Measurements from ENCODE around the gene BATF3. TPM values are rescaled to one million over a fixed set of nuclear protein-coding genes. Genes with fewer than 3 reads are reported as not detected.

The BATF3 gene
- total RNA-seq, 1 experiment from 2014 or later: 3.9 TPM

DNA sequence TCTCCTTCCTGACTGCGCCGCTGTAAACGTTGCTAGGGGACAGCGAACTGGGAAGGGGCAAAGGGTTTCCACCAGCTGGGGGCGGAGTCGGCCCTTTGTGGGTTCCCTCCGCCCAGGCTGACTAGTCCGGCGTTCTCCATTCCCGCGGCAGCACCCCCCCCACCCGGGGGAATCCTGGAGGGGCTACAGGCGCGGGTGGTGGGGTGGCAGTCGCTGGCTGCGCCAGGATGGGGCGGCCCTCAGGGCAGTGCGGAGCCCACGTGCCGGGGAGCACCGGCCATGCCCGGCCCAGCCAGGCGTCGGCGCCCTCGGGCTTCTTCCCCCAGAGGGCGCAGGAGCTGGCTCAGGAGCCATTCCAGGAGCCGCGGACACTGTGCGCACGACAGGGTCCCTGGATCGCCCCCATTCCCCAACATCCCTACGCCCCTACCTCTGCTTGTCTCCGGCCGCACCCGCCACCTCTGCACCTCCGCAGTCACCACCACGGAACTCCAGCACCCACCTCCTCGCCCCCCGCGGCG is 476 bp downstream of the BATF3 start (continued):
- TF ChIP-seq, protein P1, sequence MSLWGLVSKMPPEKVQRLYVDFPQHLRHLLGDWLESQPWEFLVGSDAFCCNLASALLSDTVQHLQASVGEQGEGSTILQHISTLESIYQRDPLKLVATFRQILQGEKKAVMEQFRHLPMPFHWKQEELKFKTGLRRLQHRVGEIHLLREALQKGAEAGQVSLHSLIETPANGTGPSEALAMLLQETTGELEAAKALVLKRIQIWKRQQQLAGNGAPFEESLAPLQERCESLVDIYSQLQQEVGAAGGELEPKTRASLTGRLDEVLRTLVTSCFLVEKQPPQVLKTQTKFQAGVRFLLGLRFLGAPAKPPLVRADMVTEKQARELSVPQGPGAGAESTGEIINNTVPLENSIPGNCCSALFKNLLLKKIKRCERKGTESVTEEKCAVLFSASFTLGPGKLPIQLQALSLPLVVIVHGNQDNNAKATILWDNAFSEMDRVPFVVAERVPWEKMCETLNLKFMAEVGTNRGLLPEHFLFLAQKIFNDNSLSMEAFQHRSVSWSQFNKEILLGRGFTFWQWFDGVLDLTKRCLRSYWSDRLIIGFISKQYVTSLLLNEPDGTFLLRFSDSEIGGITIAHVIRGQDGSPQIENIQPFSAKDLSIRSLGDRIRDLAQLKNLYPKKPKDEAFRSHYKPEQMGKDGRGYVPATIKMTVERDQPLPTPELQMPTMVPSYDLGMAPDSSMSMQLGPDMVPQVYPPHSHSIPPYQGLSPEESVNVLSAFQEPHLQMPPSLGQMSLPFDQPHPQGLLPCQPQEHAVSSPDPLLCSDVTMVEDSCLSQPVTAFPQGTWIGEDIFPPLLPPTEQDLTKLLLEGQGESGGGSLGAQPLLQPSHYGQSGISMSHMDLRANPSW (CRISPR knock-in tag; conservative IDR thresholded peaks at IDR 0.05; ENCODE audit: low read depth): no peak
- TF ChIP-seq, protein P2, sequence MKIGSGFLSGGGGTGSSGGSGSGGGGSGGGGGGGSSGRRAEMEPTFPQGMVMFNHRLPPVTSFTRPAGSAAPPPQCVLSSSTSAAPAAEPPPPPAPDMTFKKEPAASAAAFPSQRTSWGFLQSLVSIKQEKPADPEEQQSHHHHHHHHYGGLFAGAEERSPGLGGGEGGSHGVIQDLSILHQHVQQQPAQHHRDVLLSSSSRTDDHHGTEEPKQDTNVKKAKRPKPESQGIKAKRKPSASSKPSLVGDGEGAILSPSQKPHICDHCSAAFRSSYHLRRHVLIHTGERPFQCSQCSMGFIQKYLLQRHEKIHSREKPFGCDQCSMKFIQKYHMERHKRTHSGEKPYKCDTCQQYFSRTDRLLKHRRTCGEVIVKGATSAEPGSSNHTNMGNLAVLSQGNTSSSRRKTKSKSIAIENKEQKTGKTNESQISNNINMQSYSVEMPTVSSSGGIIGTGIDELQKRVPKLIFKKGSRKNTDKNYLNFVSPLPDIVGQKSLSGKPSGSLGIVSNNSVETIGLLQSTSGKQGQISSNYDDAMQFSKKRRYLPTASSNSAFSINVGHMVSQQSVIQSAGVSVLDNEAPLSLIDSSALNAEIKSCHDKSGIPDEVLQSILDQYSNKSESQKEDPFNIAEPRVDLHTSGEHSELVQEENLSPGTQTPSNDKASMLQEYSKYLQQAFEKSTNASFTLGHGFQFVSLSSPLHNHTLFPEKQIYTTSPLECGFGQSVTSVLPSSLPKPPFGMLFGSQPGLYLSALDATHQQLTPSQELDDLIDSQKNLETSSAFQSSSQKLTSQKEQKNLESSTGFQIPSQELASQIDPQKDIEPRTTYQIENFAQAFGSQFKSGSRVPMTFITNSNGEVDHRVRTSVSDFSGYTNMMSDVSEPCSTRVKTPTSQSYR (CRISPR knock-in tag; IDR thresholded peaks at IDR 0.05): peak; percentile 52; the same call in 1 of the 2 replicates
- TF ChIP-seq ZNF138 (CRISPR knock-in tag; conservative IDR thresholded peaks at IDR 0.05) (peak; percentile 83; the same call in 1 of the 2 replicates), JUN (CRISPR knock-in tag; IDR thresholded peaks at IDR 0.05) (0 out of 2 replicates have a peak, but pooled peaks have one; percentile 43), FOXK1 (CRISPR knock-in tag; IDR thresholded peaks at IDR 0.05) (peak; percentile 82; the same call in 1 of the 2 replicates), RELA (CRISPR knock-in tag; IDR thresholded peaks at IDR 0.05; ENCODE audit: borderline replicate concordance) (peak; percentile 61; the same call in 1 of the 2 replicates), ZNF423 (CRISPR knock-in tag; IDR thresholded peaks at IDR 0.05) (0 out of 2 replicates have a peak, but pooled peaks have one; percentile 6), IRF2 (CRISPR knock-in tag; IDR thresholded peaks at IDR 0.05; ENCODE audit: borderline replicate concordance, low read depth) (no peak), ZNF396 (CRISPR knock-in tag; IDR thresholded peaks at IDR 0.05; ENCODE audit: borderline replicate concordance) (no peak), FOXP1 (CRISPR knock-in tag; IDR thresholded peaks at IDR 0.05; ENCODE audit: borderline replicate concordance) (peak; percentile 91), CREB1 (CRISPR knock-in tag; IDR thresholded peaks at IDR 0.05) (no peak), ZBTB21 (CRISPR knock-in tag; IDR thresholded peaks at IDR 0.05; ENCODE audit: borderline replicate concordance) (peak; percentile 75; the same call in 1 of the 2 replicates), KAT7 (CRISPR knock-in tag; IDR thresholded peaks at IDR 0.05; ENCODE audit: borderline replicate concordance) (peak; percentile 83; the same call in 1 of the 2 replicates), JAZF1 (CRISPR knock-in tag; IDR thresholded peaks at IDR 0.05) (no peak)
- TF ChIP-seq, protein P3, sequence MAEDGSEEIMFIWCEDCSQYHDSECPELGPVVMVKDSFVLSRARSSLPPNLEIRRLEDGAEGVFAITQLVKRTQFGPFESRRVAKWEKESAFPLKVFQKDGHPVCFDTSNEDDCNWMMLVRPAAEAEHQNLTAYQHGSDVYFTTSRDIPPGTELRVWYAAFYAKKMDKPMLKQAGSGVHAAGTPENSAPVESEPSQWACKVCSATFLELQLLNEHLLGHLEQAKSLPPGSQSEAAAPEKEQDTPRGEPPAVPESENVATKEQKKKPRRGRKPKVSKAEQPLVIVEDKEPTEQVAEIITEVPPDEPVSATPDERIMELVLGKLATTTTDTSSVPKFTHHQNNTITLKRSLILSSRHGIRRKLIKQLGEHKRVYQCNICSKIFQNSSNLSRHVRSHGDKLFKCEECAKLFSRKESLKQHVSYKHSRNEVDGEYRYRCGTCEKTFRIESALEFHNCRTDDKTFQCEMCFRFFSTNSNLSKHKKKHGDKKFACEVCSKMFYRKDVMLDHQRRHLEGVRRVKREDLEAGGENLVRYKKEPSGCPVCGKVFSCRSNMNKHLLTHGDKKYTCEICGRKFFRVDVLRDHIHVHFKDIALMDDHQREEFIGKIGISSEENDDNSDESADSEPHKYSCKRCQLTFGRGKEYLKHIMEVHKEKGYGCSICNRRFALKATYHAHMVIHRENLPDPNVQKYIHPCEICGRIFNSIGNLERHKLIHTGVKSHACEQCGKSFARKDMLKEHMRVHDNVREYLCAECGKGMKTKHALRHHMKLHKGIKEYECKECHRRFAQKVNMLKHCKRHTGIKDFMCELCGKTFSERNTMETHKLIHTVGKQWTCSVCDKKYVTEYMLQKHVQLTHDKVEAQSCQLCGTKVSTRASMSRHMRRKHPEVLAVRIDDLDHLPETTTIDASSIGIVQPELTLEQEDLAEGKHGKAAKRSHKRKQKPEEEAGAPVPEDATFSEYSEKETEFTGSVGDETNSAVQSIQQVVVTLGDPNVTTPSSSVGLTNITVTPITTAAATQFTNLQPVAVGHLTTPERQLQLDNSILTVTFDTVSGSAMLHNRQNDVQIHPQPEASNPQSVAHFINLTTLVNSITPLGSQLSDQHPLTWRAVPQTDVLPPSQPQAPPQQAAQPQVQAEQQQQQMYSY (CRISPR knock-in tag; IDR thresholded peaks at IDR 0.05): peak; percentile 47; the same call in 1 of the 2 replicates
- TF ChIP-seq, protein P4, sequence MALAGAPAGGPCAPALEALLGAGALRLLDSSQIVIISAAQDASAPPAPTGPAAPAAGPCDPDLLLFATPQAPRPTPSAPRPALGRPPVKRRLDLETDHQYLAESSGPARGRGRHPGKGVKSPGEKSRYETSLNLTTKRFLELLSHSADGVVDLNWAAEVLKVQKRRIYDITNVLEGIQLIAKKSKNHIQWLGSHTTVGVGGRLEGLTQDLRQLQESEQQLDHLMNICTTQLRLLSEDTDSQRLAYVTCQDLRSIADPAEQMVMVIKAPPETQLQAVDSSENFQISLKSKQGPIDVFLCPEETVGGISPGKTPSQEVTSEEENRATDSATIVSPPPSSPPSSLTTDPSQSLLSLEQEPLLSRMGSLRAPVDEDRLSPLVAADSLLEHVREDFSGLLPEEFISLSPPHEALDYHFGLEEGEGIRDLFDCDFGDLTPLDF (CRISPR knock-in tag; IDR thresholded peaks at IDR 0.05): peak; percentile 76; the same call in 1 of the 2 replicates
- TF ChIP-seq, protein P5, sequence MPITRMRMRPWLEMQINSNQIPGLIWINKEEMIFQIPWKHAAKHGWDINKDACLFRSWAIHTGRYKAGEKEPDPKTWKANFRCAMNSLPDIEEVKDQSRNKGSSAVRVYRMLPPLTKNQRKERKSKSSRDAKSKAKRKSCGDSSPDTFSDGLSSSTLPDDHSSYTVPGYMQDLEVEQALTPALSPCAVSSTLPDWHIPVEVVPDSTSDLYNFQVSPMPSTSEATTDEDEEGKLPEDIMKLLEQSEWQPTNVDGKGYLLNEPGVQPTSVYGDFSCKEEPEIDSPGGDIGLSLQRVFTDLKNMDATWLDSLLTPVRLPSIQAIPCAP (CRISPR knock-in tag; IDR thresholded peaks at IDR 0.05): peak; percentile 81; the same call in 1 of the 2 replicates
- TF ChIP-seq, protein P6, sequence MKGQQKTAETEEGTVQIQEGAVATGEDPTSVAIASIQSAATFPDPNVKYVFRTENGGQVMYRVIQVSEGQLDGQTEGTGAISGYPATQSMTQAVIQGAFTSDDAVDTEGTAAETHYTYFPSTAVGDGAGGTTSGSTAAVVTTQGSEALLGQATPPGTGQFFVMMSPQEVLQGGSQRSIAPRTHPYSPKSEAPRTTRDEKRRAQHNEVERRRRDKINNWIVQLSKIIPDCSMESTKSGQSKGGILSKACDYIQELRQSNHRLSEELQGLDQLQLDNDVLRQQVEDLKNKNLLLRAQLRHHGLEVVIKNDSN (CRISPR knock-in tag; IDR thresholded peaks at IDR 0.05): peak; percentile 83
- TF ChIP-seq, protein P7, sequence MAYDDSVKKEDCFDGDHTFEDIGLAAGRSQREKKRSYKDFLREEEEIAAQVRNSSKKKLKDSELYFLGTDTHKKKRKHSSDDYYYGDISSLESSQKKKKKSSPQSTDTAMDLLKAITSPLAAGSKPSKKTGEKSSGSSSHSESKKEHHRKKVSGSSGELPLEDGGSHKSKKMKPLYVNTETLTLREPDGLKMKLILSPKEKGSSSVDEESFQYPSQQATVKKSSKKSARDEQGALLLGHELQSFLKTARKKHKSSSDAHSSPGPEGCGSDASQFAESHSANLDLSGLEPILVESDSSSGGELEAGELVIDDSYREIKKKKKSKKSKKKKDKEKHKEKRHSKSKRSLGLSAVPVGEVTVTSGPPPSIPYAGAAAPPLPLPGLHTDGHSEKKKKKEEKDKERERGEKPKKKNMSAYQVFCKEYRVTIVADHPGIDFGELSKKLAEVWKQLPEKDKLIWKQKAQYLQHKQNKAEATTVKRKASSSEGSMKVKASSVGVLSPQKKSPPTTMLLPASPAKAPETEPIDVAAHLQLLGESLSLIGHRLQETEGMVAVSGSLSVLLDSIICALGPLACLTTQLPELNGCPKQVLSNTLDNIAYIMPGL (CRISPR knock-in tag; IDR thresholded peaks at IDR 0.05): peak; percentile 73
- TF ChIP-seq, protein P8, sequence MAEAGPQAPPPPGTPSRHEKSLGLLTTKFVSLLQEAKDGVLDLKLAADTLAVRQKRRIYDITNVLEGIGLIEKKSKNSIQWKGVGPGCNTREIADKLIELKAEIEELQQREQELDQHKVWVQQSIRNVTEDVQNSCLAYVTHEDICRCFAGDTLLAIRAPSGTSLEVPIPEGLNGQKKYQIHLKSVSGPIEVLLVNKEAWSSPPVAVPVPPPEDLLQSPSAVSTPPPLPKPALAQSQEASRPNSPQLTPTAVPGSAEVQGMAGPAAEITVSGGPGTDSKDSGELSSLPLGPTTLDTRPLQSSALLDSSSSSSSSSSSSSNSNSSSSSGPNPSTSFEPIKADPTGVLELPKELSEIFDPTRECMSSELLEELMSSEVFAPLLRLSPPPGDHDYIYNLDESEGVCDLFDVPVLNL (CRISPR knock-in tag; IDR thresholded peaks at IDR 0.05; ENCODE audit: borderline replicate concordance, low read depth): no peak
- TF ChIP-seq, protein P9, sequence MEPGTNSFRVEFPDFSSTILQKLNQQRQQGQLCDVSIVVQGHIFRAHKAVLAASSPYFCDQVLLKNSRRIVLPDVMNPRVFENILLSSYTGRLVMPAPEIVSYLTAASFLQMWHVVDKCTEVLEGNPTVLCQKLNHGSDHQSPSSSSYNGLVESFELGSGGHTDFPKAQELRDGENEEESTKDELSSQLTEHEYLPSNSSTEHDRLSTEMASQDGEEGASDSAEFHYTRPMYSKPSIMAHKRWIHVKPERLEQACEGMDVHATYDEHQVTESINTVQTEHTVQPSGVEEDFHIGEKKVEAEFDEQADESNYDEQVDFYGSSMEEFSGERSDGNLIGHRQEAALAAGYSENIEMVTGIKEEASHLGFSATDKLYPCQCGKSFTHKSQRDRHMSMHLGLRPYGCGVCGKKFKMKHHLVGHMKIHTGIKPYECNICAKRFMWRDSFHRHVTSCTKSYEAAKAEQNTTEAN (CRISPR knock-in tag; IDR thresholded peaks at IDR 0.05): no peak
